SU-DHL-6 (cell line): ENCODE data around the gene CRAT.

Experiments
- EZH2phosphoT487 ChIP-seq: fragments of 200-600 bp; sonication (generic), shearing (Covaris generic); conservative IDR thresholded peaks from 2 replicates; pipeline ENCODE4 v1.6.1; 2018; ENCODE audit warnings: mild to moderate bottlenecking, antibody characterized with exemption, low read length, moderate library complexity, mixed read lengths
- TF ChIP-seq, protein P1 (sequence below): fragments of 200-600 bp; sonication (generic); IDR thresholded peaks from one replicate; pipeline ENCODE4 v1.5.1; 2017; ENCODE audit warnings: antibody characterized with exemption, mild to moderate bottlenecking, low read length, moderate library complexity; ENCODE audit not compliant: insufficient read depth, poor library complexity, severe bottlenecking

DNA sequence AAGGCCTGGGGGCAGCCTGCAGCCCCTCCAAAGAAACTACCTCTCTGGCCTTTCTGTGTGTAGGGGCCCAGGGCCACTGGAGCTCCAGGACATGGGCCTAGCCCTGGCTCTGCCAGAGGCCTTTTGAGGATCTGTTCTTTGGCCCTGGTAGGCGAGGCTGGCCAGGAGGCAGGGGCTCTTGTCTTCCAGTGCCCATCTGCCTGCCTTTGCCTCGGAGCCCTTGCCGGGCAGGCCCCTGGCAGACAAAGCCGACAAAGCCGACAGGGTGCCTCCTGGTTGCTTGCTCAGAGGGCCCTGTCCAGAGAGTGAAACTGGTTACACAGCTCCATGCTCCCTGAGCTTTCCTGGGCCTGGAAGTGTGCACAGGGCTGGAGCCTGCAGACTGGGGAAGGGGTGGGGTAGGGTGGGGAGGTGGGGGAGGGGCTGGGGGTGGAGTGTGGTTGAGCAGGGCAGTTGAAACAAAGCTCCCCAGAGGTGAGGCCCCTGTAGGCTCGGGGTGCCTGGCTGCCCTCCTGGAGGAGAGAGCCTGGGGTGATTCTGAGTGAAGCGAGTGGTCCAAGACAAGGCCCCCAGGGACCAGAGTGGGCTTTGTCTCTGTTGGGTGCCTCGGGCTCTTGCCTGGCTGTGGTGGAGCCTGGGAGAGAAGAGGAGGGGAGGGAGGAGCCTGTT is 29.9 kb upstream of the CRAT start:
- TF ChIP-seq, protein P1, sequence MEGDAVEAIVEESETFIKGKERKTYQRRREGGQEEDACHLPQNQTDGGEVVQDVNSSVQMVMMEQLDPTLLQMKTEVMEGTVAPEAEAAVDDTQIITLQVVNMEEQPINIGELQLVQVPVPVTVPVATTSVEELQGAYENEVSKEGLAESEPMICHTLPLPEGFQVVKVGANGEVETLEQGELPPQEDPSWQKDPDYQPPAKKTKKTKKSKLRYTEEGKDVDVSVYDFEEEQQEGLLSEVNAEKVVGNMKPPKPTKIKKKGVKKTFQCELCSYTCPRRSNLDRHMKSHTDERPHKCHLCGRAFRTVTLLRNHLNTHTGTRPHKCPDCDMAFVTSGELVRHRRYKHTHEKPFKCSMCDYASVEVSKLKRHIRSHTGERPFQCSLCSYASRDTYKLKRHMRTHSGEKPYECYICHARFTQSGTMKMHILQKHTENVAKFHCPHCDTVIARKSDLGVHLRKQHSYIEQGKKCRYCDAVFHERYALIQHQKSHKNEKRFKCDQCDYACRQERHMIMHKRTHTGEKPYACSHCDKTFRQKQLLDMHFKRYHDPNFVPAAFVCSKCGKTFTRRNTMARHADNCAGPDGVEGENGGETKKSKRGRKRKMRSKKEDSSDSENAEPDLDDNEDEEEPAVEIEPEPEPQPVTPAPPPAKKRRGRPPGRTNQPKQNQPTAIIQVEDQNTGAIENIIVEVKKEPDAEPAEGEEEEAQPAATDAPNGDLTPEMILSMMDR, result no peak
- TF ChIP-seq EZH2phosphoT487, result no peak
